Endothelial cell of umbilical vein (primary cell): ENCODE measurements around the gene PTPN14. TPM values are rescaled to one million over a fixed set of nuclear protein-coding genes. Genes with fewer than 3 reads are reported as not detected.

Experiments used
- BruUV-seq: library from RNA; stranded (reverse); fragments of 400-500 nt; replicated peaks from 2 replicates; lab custom pipeline; 2021; lab: Mats Ljungman, UMichigan
- CTCF ChIA-PET: fragments of 300-600, 350-600 bp; sonication (Branson Sonifier 250); formaldehyde crosslinking; loops from one replicate; lab custom pipeline; 2021; ENCODE audit warnings: antibody characterized with exemption, inconsistent platforms; lab: Charles Lee
- POLR2A ChIA-PET: fragments of 300-600, 350-600 bp; sonication (Branson Sonifier 250); formaldehyde crosslinking; loops from one replicate; lab custom pipeline; 2021; ENCODE audit warnings: antibody characterized with exemption, inconsistent platforms; lab: Charles Lee
- DNase-seq: peaks from one replicate; pipeline ENCODE4 v3.0.0-alpha.2; 2011; ENCODE audit warnings: low read depth, low spot score
- FAIRE-seq: peaks from 2 replicates; lab custom pipeline; 2011; peaks lifted over from hg19 to GRCh38; lab: Jason Lieb, UNC
- H2AFZ ChIP-seq: 2 replicates; pipeline ENCODE4 v1.6.0; 2012; ENCODE audit warnings: low read depth, low read length, control low read depth, inconsistent platforms
- H3K27ac ChIP-seq: 2 replicates; pipeline ENCODE4 v1.5.1; 2011; ENCODE audit warnings: low read depth, mild to moderate bottlenecking, control low read depth, low read length, moderate library complexity; ENCODE audit not compliant: insufficient read depth
- H3K27me3 ChIP-seq, 2 experiments: 2 replicates each; pipeline versions ENCODE4 v1.6.0 to v1.6.1; 2011; ENCODE audit warnings: low read length in 2 of 2, mixed read lengths in 1 of 2; ENCODE audit not compliant: control insufficient read depth in 2 of 2, insufficient read depth in 2 of 2
- H3K36me3 ChIP-seq, 2 experiments: 2 replicates in 1 of 2; 3 replicates in 1 of 2; pipeline ENCODE4 v1.5.1; 2011; ENCODE audit warnings: low read length in 2 of 2, mild to moderate bottlenecking in 1 of 2, moderate library complexity in 1 of 2; ENCODE audit not compliant: control insufficient read depth in 2 of 2, insufficient read depth in 2 of 2; ENCODE audit errors: extremely low read depth in 1 of 2
- H3K4me1 ChIP-seq: 3 replicates; pipeline ENCODE4 v1.5.1; 2011; ENCODE audit warnings: mild to moderate bottlenecking, low read length; ENCODE audit not compliant: control insufficient read depth, insufficient read depth; ENCODE audit errors: extremely low read depth
- H3K4me2 ChIP-seq: 2 replicates; pipeline ENCODE4 v1.6.1; 2011; ENCODE audit warnings: low read length, control low read depth, mixed read lengths; ENCODE audit not compliant: insufficient read depth
- H3K4me3 ChIP-seq, 3 experiments: fragments of 200-600 bp in 1 of 3; sonication (generic), shearing (Covaris generic) in 1 of 3; replicated peaks in 1 of 3; 2 replicates each; pipeline ENCODE4 v1.5.1; 2011 to 2016; ENCODE audit warnings: control low read depth in 3 of 3, low read length in 3 of 3, mild to moderate bottlenecking in 2 of 3, inconsistent platforms in 1 of 3, low read depth in 1 of 3, moderate library complexity in 1 of 3; ENCODE audit not compliant: insufficient read depth in 1 of 3
- H3K79me2 ChIP-seq: 2 replicates; pipeline ENCODE4 v1.6.0; 2012; ENCODE audit warnings: low read length, inconsistent platforms; ENCODE audit not compliant: control insufficient read depth, insufficient read depth
- H3K9ac ChIP-seq: replicated peaks from 2 replicates; pipeline ENCODE3; 2011; ENCODE audit warnings: low read length, control low read depth; ENCODE audit not compliant: insufficient read depth; ENCODE audit errors: extremely low read depth
- H3K9me1 ChIP-seq: replicated peaks from 3 replicates; pipeline ENCODE4 v1.6.0; 2011; ENCODE audit warnings: mild to moderate bottlenecking, low read length; ENCODE audit not compliant: control insufficient read depth, insufficient read depth; ENCODE audit errors: extremely low read depth
- H3K9me3 ChIP-seq: replicated peaks from 2 replicates; pipeline ENCODE4 v1.5.1; 2012; ENCODE audit warnings: low read length, inconsistent platforms; ENCODE audit not compliant: control insufficient read depth, insufficient read depth
- H4K20me1 ChIP-seq: replicated peaks from 2 replicates; pipeline ENCODE3; 2011; ENCODE audit warnings: mild to moderate bottlenecking, low read length; ENCODE audit not compliant: control insufficient read depth, insufficient read depth; ENCODE audit errors: extremely low read depth
- CTCF ChIP-seq, 2 donors: IDR thresholded peaks; 1 replicate in 1 of 2; 2 replicates in 1 of 2; pipeline ENCODE4 v1.5.1; 2011; ENCODE audit warnings: low read length in 2 of 2, mild to moderate bottlenecking in 2 of 2, moderate library complexity in 2 of 2, control low read depth in 1 of 2, inconsistent platforms in 1 of 2, low read depth in 1 of 2; ENCODE audit not compliant: insufficient read depth in 1 of 2; ENCODE audit errors: extremely low read depth in 1 of 2
- EZH2 ChIP-seq: IDR thresholded peaks from 2 replicates; pipeline ENCODE4 v1.6.1; 2012; ENCODE audit warnings: borderline replicate concordance, low read depth, mild to moderate bottlenecking, moderate library complexity, low read length, inconsistent platforms; ENCODE audit not compliant: severe bottlenecking
- FOS ChIP-seq: IDR thresholded peaks from 2 replicates; pipeline ENCODE4 v1.6.1; 2011; ENCODE audit warnings: mild to moderate bottlenecking, low read length, moderate library complexity, borderline replicate concordance; ENCODE audit not compliant: insufficient read depth
- GATA2 ChIP-seq: IDR thresholded peaks from 2 replicates; pipeline ENCODE4 v1.7.0; 2011; ENCODE audit warnings: low read depth, mild to moderate bottlenecking, moderate library complexity, mixed read lengths, low read length; ENCODE audit not compliant: insufficient read length, insufficient read depth
- JUN ChIP-seq: IDR thresholded peaks from 2 replicates; pipeline ENCODE4 v1.6.1; 2011; ENCODE audit warnings: borderline replicate concordance, low read depth; ENCODE audit not compliant: insufficient read length, insufficient read depth
- MAX ChIP-seq: IDR thresholded peaks from 2 replicates; pipeline ENCODE4 v1.6.1; 2011; ENCODE audit not compliant: insufficient read depth, insufficient read length
- MYC ChIP-seq: IDR thresholded peaks from one replicate; pipeline ENCODE4 v1.6.1; 2011; ENCODE audit warnings: mild to moderate bottlenecking, low read depth, low read length
- POLR2A ChIP-seq: IDR thresholded peaks from 2 replicates; pipeline ENCODE4 v1.6.1; 2012; ENCODE audit warnings: low read depth, mild to moderate bottlenecking, control low read depth, low read length
- POLR2AphosphoS5 ChIP-seq: IDR thresholded peaks from 2 replicates; pipeline ENCODE4 v1.6.1; 2012; ENCODE audit warnings: low read depth, mild to moderate bottlenecking, control low read depth, low read length, moderate library complexity; ENCODE audit not compliant: insufficient read depth
- dilution Hi-C: fragments of 300-500 bp; cut with MboI; formaldehyde crosslinking; loops from one replicate; pipeline ENCODE4 v1.15.0; 2019; ENCODE audit warnings: low sequenced_read_pairs; ENCODE audit not compliant: extremely low pct_ligation_motif_present
- intact Hi-C: fragments of 100-400 bp; cut with micrococcal nuclease; formaldehyde crosslinking; loops from one replicate; pipeline ENCODE4 v1.10.0; 2022
- polyA plus RNA-seq, 4 experiments: library from polyadenylated mRNA; depleted of rRNA in 3 of 4; stranded (reverse) in 3 of 4; unstranded in 1 of 4; fragments of >200 nt; gene quantifications; 2 replicates each; pipeline versions ENCODE4 v1.2.1 to v1.2.3, GENCODE V29; 2011 to 2012; ENCODE audit warnings: missing spikeins in 1 of 4
- total RNA-seq: library from RNA; stranded (reverse); gene quantifications from 2 replicates; pipeline ENCODE4 v1.2.3, GENCODE V29; 2021

PTPN14 gene
- total and polyA plus RNA-seq, 2 donors (not counting 3 experiments of a cell fraction or from before 2014, with no cell fraction given) = 18.5 to 93.0 TPM

GRCh38 chr1:214581785-214582184 lies 30.4 kb upstream of the PTPN14 start:
- Histone ChIP-seq H3K9me1 (no peaks in the 10 kb centered on the region), H3K4me3 (no peak overlapping the region), H3K79me2 (no peaks in the 10 kb centered on the region), H3K9me3 (no peaks in the 10 kb centered on the region), H3K27ac (no peak overlapping the region), H3K4me1 (peaks cover 14% of the 10 kb centered on the region), H3K9ac (no peak overlapping the region), H2AFZ (peak overlapping the region; percentile 75), H3K36me3 (no peaks in the 10 kb centered on the region), H3K4me2 (no peak overlapping the region), H4K20me1 (no peaks in the 10 kb centered on the region), H3K27me3 (no peaks in the 10 kb centered on the region)
- peak; percentile 68 for DNase-seq
- no TSS peak for BruUV-seq
- TF ChIP-seq FOS (peak; percentile 60), CTCF (IDR thresholded peaks at IDR 0.05; ENCODE audit: extremely low read depth in 1 of 2, insufficient read depth in 1 of 2, low read depth in 1 of 2, low read length in 2 of 2) (no peak), POLR2AphosphoS5 (peak; percentile 16), POLR2A (no peak), MYC (no peak), GATA2 (no peak), EZH2 (no peak), MAX (no peak), JUN (peak; percentile 29)
- peak; percentile 52 for FAIRE-seq
- POLR2A ChIA-PET = no interaction called here
- dilution Hi-C loops (loop anchor here (25.0 kb wide), 1 partner anchor 244 kb away; no protein-coding TSS in a partner anchor), intact Hi-C loops (loop anchor here (2.0 kb wide), 1 partner anchor 15 kb away; no protein-coding TSS in a partner anchor)
- CTCF ChIA-PET = interaction anchor here (0.6 to 10.2 kb wide), 10 partner anchors 11 to 249 kb away, joined by 3 to 359 read pairs (median 4); partner anchors contain the start of gene PTPN14
